Keratinocyte (primary cell): ENCODE results near the gene NECTIN1. TPM values are rescaled to one million over a fixed set of nuclear protein-coding genes. Genes with fewer than 3 reads are reported as not detected.

Experiments used
- DNase-seq: peaks from one replicate; pipeline ENCODE4 v3.0.0-alpha.2; 2011; ENCODE audit warnings: low read depth, missing footprints, low spot score
- FAIRE-seq: peaks from 2 replicates; lab custom pipeline; 2011; peaks lifted over from hg19 to GRCh38; lab: Jason Lieb, UNC
- H2AFZ ChIP-seq: 2 replicates; pipeline ENCODE4 v1.6.0; 2012; ENCODE audit warnings: low read length, control low read depth, inconsistent platforms; ENCODE audit not compliant: control insufficient read depth
- H3K27ac ChIP-seq: 2 replicates; pipeline ENCODE4 v1.5.1; 2011; ENCODE audit warnings: low read length; ENCODE audit not compliant: control insufficient read depth, insufficient read depth
- H3K27me3 ChIP-seq: 3 replicates; pipeline ENCODE4 v1.6.0; 2011; ENCODE audit warnings: low read length; ENCODE audit not compliant: control insufficient read depth, insufficient read depth; ENCODE audit errors: extremely low read depth
- H3K36me3 ChIP-seq, 2 experiments: 2 replicates in 1 of 2; 3 replicates in 1 of 2; pipeline ENCODE4 v1.5.1; 2011; ENCODE audit warnings: low read length in 2 of 2, mild to moderate bottlenecking in 1 of 2; ENCODE audit not compliant: control insufficient read depth in 2 of 2, insufficient read depth in 2 of 2; ENCODE audit errors: extremely low read depth in 1 of 2
- H3K4me1 ChIP-seq: 3 replicates; pipeline ENCODE4 v1.5.1; 2011; ENCODE audit warnings: low read length; ENCODE audit not compliant: control insufficient read depth, insufficient read depth; ENCODE audit errors: extremely low read depth
- H3K4me2 ChIP-seq: 3 replicates; pipeline ENCODE4 v1.6.0; 2011; ENCODE audit warnings: low read depth, low read length; ENCODE audit not compliant: control insufficient read depth, insufficient read depth; ENCODE audit errors: extremely low read depth
- H3K4me3 ChIP-seq, 3 experiments: fragments of 200-600 bp in 1 of 3; sonication (generic) in 1 of 3; 2 replicates in 2 of 3; 3 replicates in 1 of 3; pipeline ENCODE4 v1.5.1; 2011 to 2016; ENCODE audit warnings: low read length in 3 of 3, mild to moderate bottlenecking in 3 of 3, control low read depth in 2 of 3, inconsistent platforms in 1 of 3, low read depth in 1 of 3, mixed read lengths in 1 of 3, mixed run types in 1 of 3, moderate library complexity in 1 of 3; ENCODE audit not compliant: control insufficient read depth in 2 of 3, insufficient read depth in 2 of 3; ENCODE audit errors: extremely low read depth in 1 of 3
- H3K79me2 ChIP-seq: 2 replicates; pipeline ENCODE4 v1.6.0; 2012; ENCODE audit warnings: low read length; ENCODE audit not compliant: control insufficient read depth, insufficient read depth
- H3K9ac ChIP-seq: 3 replicates; pipeline ENCODE4 v1.6.0; 2011; ENCODE audit warnings: low read length; ENCODE audit not compliant: control insufficient read depth, insufficient read depth; ENCODE audit errors: extremely low read depth
- H3K9me1 ChIP-seq: 3 replicates; pipeline ENCODE4 v1.6.0; 2011; ENCODE audit warnings: low read length; ENCODE audit not compliant: control insufficient read depth, insufficient read depth; ENCODE audit errors: extremely low read depth
- H3K9me3 ChIP-seq: 2 replicates; pipeline ENCODE4 v1.5.1; 2012; ENCODE audit warnings: low read depth, low read length; ENCODE audit not compliant: control insufficient read depth
- H4K20me1 ChIP-seq: 3 replicates; pipeline ENCODE4 v1.6.0; 2011; ENCODE audit warnings: low read length; ENCODE audit not compliant: control insufficient read depth, insufficient read depth; ENCODE audit errors: extremely low read depth
- EZH2 ChIP-seq: IDR thresholded peaks from one replicate; pipeline ENCODE4 v1.6.1; 2012; ENCODE audit warnings: inconsistent platforms, mild to moderate bottlenecking, low read length, moderate library complexity
- dilution Hi-C: fragments of 300-500 bp; cut with MboI; formaldehyde crosslinking; loops from one replicate; pipeline ENCODE4 v1.7.0; 2020; ENCODE audit warnings: low sequenced_read_pairs; ENCODE audit not compliant: extremely low pct_ligation_motif_present
- polyA plus RNA-seq, 5 experiments: library from polyadenylated mRNA; depleted of rRNA in 3 of 5; stranded (reverse) in 3 of 5; stranded (forward) in 1 of 5; unstranded in 1 of 5; fragments of >200 nt; gene quantifications; 1 replicate in 1 of 5; 2 replicates in 3 of 5; 3 replicates in 1 of 5; pipeline versions ENCODE4 v1.2.1 to v1.2.3, GENCODE V29; 2011 to 2012; ENCODE audit warnings: missing spikeins in 2 of 5, low read depth in 1 of 5, low replicate concordance in 1 of 5
- TF ChIP-seq, protein P1 (sequence below), 3 experiments: IDR thresholded peaks in 1 of 3; conservative IDR thresholded peaks in 1 of 3; optimal IDR thresholded peaks in 1 of 3; 2 replicates in 2 of 3; 3 replicates in 1 of 3; pipeline versions ENCODE3 to v1.5.1; 2011; ENCODE audit warnings: low read length in 3 of 3, mild to moderate bottlenecking in 3 of 3, moderate library complexity in 2 of 3, control low read depth in 1 of 3, inconsistent platforms in 1 of 3; ENCODE audit not compliant: insufficient read depth in 2 of 3; ENCODE audit errors: extremely low read depth in 1 of 3

NECTIN1 gene
- polyA plus RNA-seq, 1 donor (not counting 4 experiments of a cell fraction or from before 2014, with no cell fraction given) = 37.5 TPM

DNA sequence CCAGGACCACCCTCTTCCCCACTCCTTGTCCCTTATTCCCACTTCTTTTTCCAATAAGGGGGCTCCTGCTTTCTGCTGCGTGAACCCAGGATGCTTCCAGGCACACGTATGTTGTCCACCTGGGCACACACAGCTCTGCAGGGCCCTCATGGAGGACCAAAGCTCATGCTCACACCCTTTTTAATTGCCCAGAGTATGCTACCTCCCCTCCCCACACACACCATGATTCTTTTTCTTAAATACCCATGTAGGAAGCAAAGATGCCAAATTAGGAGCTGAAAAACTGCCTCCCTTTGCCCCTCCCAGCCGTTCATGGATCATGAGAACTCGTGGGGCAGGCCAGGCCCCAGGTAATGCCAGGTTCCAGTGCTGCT is 5.1 kb downstream of the NECTIN1 start:
- H3K9me1 ChIP-seq = peaks cover 9% of the 10 kb centered on the region
- FAIRE-seq (no peak), DNase-seq (no peak)
- peaks cover 93% of the 10 kb centered on the region for H3K79me2 ChIP-seq
- H3K9ac ChIP-seq = peak overlapping the region; percentile 34
- H3K27ac ChIP-seq = no peak overlapping the region
- no peak overlapping the region for H3K4me3 ChIP-seq
- TF ChIP-seq, protein P1, sequence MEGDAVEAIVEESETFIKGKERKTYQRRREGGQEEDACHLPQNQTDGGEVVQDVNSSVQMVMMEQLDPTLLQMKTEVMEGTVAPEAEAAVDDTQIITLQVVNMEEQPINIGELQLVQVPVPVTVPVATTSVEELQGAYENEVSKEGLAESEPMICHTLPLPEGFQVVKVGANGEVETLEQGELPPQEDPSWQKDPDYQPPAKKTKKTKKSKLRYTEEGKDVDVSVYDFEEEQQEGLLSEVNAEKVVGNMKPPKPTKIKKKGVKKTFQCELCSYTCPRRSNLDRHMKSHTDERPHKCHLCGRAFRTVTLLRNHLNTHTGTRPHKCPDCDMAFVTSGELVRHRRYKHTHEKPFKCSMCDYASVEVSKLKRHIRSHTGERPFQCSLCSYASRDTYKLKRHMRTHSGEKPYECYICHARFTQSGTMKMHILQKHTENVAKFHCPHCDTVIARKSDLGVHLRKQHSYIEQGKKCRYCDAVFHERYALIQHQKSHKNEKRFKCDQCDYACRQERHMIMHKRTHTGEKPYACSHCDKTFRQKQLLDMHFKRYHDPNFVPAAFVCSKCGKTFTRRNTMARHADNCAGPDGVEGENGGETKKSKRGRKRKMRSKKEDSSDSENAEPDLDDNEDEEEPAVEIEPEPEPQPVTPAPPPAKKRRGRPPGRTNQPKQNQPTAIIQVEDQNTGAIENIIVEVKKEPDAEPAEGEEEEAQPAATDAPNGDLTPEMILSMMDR (optimal IDR thresholded peaks at IDR 0.05 in 1 of 3, IDR thresholded peaks at IDR 0.05 in 1 of 3, conservative IDR thresholded peaks at IDR 0.05 in 1 of 3; ENCODE audit: extremely low read depth in 1 of 3, insufficient read depth in 2 of 3, low read length in 3 of 3) = no peak
- TF ChIP-seq EZH2 = no peak
- dilution Hi-C loops = no loop called here
- H3K4me2 ChIP-seq = peak overlapping the region; percentile 96
- H4K20me1 ChIP-seq = peaks cover 33% of the 10 kb centered on the region
- no peak overlapping the region for H2AFZ ChIP-seq
- H3K4me1 ChIP-seq = peaks cover 62% of the 10 kb centered on the region
- no peaks in the 10 kb centered on the region for H3K27me3 ChIP-seq
- peaks cover 5 to 25% of the 10 kb centered on the region in 2 experiments for H3K36me3 ChIP-seq
- no peaks in the 10 kb centered on the region for H3K9me3 ChIP-seq

DNA sequence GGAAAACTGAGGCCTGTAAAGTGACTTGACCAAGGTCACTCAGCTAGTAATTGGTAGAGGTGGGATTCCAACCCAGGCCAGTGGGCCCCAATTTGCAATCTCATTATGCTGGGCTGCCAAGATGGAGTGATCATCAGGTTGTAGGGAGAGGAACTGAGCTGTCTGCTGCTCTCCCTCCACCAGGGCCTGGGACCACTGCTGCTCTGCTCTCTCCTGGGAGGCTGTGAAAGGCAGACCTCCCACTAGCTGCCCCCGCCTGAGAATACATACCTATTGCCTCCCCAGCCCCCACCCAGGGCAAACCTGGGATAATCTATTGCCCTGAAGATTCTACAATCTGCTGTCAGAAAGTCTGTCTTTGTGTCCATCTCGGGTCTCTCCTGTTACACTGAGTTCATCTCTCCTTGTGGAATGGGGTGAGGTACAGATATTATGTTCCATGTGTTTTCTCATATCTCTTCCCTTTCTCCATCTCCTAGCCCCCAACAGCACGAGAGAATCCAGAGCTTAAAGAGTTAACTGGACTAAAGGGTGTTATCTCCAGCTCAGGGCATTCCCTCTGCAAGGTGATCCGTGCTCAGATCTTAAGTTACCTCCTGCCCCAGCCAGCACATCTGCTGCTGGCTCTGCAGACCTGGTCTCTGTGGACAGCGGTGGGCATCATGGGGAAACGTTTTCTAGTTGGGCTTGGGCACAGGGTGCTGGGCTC is 5.6 kb downstream of the NECTIN1 start:
- H3K9me3 ChIP-seq = no peaks in the 10 kb centered on the region
- H3K9ac ChIP-seq = no peak overlapping the region
- H3K4me2 ChIP-seq = no peak overlapping the region
- H3K4me1 ChIP-seq = peaks cover 62% of the 10 kb centered on the region
- H3K79me2 ChIP-seq = peaks cover 97% of the 10 kb centered on the region
- dilution Hi-C loops = no loop called here
- no peak overlapping the region for H3K27ac ChIP-seq
- H2AFZ ChIP-seq = no peak overlapping the region
- DNase-seq (no peak), FAIRE-seq (no peak)
- H3K27me3 ChIP-seq = no peaks in the 10 kb centered on the region
- H3K36me3 ChIP-seq = peaks cover 5 to 25% of the 10 kb centered on the region in 2 experiments
- H3K4me3 ChIP-seq = no peak overlapping the region
- peaks cover 33% of the 10 kb centered on the region for H4K20me1 ChIP-seq
- H3K9me1 ChIP-seq = peaks cover 9% of the 10 kb centered on the region
- TF ChIP-seq, protein P1 (optimal IDR thresholded peaks at IDR 0.05 in 1 of 3, IDR thresholded peaks at IDR 0.05 in 1 of 3, conservative IDR thresholded peaks at IDR 0.05 in 1 of 3; ENCODE audit: extremely low read depth in 1 of 3, insufficient read depth in 2 of 3, low read length in 3 of 3) = no peak
- no peak for TF ChIP-seq EZH2
